Measurements from ENCODE around the gene GAS5.
"Not testable (repeated sequence)": the region's sequence is repeated elsewhere in the genome, so short reads cannot be mapped to it uniquely, and the experiment has no call there.

Gene GAS5

GRCh38 chr1:173867753-173868265 is at the start of gene GAS5:
GAS5 (minus strand) TSS chr1:173867989.
- peak; percentile 99 for DNase-seq (ENCODE audit: low read depth in 2 of 2)

DNA sequence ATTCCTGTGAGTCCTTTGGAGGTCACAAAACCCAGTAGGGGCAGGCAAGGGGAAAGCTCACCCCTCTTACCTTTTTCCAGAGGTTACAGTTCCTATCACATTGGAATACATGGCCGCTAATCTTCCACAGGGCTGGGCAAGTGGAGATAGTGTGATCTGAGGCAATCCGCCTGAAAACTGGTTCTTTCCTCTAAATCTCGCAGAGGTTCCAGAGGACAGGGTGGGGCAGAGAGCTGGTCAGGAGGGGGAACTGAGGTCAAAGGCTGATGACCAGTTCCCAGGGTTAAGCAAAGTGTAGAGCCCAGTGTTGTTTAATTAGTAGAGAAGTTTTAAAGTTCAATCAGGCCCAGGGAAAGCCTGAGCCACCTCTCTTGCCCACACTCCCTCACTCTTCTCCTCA is 49.4 kb upstream of the GAS5 start, which contains the start of gene SERPINC1:
Gene SERPINC1 (minus strand): TSS at position 179 of the 400 bp plus-strand sequence. CDS start 68 bp downstream, at position 111.
- DNase-seq (ENCODE audit: low read depth in 2 of 2) = no peak

- no peak for DNase-seq (ENCODE audit: low read depth in 2 of 2)
Observed at GRCh38 chr1:173916667-173917066, 48.9 kb upstream of the GAS5 start.

DNA sequence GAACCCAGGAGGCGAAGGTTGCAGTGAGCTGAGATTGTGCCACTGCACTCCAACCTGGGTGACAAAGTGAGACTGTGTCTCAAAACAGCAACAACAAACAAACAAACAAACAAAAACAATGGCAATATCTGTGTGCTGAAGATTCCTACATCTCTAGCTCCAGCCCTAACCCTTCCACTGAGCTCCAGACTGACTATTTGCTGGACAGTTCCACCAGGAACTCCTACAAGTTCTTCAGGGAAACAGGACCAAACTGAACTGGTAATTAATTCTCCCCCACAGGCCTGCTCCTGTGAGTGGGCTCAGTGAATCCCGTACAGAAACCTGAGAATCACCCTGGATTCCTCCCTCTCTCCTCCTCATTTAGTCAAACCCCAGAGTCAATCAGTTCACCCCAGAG is 47.8 kb upstream of the GAS5 start:
- no peak for DNase-seq (ENCODE audit: low read depth in 2 of 2)

DNA sequence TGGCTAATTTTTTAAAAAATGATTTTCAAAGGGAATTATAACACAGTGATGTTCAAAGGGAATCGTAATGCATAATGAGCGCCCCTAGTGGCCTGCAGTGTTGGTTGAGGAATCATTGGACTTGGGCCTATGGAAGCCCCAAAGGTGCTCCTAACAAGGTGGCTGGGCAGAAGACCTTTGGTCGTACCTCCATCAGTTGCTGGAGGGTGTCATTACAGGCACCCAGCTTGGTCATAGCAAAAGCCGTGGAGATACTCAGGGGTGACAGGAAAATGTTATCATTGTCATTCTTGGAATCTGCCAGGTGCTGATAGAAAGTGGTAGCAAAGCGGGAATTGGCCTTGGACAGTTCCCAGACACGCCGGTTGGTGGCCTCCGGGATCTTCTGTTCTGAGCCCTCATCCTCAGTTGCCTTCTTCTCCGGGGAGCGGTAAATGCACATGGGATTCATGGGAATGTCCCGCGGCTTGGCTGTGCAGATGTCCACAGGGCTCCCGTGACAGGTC is 46.6 kb upstream of the GAS5 start:
- no peak for DNase-seq (ENCODE audit: low read depth in 2 of 2)

- no peak for DNase-seq (ENCODE audit: low read depth in 2 of 2)
Observed at GRCh38 chr1:173913111-173913510, 45.3 kb upstream of the GAS5 start.

- DNase-seq (ENCODE audit: low read depth in 2 of 2) = no peak
Observed at GRCh38 chr1:173903827-173904531, 36.2 kb upstream of the GAS5 start.

- no peak for DNase-seq (ENCODE audit: low read depth in 2 of 2)
Observed at GRCh38 chr1:173900992-173901391, 33.2 kb upstream of the GAS5 start.

DNA sequence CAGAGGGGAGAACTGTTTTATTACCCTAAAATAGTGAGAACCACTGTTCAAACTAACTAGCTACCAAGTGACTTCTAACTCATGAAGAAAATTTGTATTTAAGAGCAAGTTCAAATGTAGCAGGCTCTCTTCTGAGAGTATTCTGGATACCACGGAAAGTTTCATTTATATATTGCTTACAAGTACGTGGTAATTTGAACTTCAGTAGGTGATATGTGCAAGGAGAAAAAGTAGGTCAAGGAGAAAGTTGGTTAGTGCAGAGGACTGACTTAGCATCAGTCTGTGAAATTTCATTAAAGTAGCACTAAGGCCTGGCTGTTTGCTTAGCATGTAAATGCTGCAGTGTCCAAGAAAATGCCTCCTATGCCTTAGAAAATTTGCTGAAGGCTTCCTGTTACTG is 32.6 kb upstream of the GAS5 start:
- no peak for DNase-seq (ENCODE audit: low read depth in 2 of 2)

DNA sequence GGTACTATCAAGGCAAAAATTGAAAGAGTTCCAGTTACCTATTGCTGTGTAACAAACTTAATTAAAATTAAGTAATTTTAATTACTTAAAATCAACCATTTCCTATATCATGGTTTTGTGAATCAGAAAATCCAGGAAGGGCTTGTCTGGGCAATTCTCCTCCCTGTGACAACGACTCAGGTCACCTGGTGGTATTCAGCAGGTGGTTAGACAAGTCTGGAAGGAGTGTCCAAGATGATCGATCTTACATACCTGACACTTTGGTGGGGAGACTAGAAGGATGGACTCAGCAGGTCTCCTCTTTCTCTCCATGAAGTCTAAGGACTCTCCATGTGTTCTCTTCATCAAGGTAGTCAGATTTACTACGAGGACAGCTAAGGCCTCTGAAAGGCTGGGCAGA is 26.4 kb upstream of the GAS5 start:
- no peak for DNase-seq (ENCODE audit: low read depth in 2 of 2)

GRCh38 chr1:173893611-173894010 is 25.8 kb upstream of the GAS5 start:
- no peak for DNase-seq (ENCODE audit: low read depth in 2 of 2)

DNA sequence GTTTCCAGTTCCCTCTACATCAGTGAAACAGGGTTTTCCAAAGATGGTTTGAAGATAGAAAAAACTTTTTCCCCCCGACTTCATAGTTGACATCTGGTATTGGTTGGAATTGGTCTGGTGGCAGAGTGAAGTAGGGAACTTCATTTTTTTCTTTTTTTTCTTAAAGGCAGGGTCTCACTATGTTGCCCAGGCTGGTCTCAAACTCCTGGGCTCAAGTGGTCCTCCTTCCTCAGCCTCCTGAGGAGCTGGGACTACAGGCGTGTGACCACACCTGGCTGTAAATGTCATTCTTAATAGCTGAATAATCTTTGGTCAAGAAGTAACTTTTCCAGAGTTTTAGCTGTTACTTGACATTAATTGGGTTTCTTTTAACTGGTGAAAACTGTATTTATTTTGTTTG is 22.1 kb upstream of the GAS5 start:
- DNase-seq (ENCODE audit: low read depth in 2 of 2) = no peak

GRCh38 chr1:173888749-173889148 is 21.0 kb upstream of the GAS5 start:
- DNase-seq (ENCODE audit: low read depth in 2 of 2) = no peak

GRCh38 chr1:173887627-173888026 is 19.8 kb upstream of the GAS5 start:
- DNase-seq (ENCODE audit: low read depth in 2 of 2) = no peak

DNA sequence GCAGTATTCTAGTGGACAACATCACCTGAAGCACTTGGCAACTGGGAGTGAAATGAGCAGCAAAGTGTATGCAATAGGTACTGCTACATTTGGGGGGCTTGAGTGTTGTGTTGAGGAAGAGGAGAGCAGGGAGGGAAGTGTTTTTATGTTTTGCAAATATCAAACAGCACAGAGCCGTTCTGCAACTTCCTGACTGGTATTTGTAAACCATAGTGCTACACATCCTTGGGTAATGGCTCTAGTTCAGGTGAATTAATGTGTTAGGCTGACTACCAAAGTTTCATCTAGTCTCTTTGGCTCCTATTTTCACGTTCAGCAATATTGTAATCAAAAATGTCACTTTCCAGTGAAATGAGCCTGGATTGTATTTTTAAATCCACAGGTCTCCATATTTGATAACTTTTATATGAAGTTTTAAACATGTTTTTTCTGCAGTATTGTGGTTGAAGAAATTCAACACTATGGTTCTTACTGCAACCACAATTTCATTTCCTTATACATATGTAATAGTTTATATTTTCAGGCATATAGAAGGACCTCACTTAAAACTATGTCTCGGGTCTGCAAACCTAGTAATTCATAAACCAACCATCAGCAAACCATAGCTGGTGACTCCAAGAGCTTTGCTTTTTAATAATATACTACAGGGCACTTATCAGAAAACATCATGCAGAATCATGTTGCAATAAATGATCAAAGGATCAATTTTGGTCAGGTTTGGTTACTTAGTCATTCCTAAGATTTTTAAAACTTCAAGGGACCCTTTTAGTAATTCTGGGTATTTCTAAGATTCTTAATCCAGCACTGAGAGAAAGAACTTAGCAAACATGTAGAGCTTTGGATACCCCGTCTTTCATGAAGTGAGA is 19.2 kb upstream of the GAS5 start:
- DNase-seq (ENCODE audit: low read depth in 2 of 2) = no peak

GRCh38 chr1:173884701-173885100 is 16.9 kb upstream of the GAS5 start:
- DNase-seq (ENCODE audit: low read depth in 2 of 2) = no peak

GRCh38 chr1:173881117-173881516 is 13.3 kb upstream of the GAS5 start:
- DNase-seq (ENCODE audit: low read depth in 2 of 2) = not testable (repeated sequence)

DNA sequence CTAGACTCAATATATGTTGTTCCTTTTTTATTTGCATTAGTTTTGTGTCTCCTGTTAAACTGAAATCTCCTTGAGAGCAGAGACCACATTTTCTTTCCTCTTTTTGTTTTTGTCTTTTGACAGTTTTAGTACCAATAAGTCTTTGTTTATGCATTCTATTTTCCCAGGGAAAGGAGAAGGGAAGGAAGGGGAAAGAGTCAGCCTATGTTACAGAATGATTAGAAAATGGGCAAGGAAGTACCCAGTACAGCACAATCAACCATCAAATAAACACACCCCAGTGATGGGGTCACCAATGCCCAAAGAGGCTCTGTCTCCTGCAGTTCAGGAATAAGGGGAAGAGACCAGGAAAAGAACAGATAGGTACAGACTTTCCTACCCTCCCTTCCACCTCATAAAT is 10.5 kb upstream of the GAS5 start:
- no peak for DNase-seq (ENCODE audit: low read depth in 2 of 2)

DNA sequence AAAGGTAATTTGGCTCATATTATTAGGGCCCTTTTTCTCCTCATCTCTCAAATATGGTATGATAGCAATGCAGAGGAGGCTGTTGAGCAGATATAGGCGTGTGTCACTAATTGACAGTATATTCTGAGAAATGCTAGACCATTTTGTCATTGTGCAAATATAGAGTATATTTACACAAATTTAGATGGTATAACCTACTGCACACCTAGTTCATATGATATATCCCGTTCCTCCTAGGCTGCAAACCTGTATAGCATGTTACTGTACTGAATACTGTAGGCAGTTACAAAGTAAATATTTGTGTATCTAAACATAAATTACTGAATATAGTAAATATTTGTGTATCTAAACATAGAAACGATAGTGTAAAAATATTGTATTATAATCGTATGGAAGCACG is 8.9 kb upstream of the GAS5 start:
- DNase-seq (ENCODE audit: low read depth in 2 of 2) = no peak

DNA sequence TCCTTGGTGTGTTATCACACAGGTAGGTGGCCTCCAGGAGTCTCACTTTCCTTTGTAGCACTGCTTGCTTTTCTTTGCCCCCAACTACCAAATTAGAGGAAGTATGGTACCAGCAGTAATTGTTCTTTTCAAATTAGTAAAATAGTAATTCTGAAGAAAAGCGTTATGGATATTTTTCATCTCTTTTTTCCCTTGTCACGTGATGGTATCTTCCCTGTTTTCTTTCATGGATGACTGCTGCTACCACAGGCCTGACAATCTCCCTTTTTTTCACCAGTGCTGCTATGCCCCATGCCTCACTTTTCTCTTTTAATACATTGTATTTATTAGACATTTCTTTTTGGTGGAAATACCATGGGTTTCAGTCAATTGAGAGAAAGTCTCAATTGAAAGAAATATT is 3.7 kb upstream of the GAS5 start:
- DNase-seq (ENCODE audit: low read depth in 2 of 2) = no peak

GRCh38 chr1:173871091-173871490 is 3.3 kb upstream of the GAS5 start:
- no peak for DNase-seq (ENCODE audit: low read depth in 2 of 2)

DNA sequence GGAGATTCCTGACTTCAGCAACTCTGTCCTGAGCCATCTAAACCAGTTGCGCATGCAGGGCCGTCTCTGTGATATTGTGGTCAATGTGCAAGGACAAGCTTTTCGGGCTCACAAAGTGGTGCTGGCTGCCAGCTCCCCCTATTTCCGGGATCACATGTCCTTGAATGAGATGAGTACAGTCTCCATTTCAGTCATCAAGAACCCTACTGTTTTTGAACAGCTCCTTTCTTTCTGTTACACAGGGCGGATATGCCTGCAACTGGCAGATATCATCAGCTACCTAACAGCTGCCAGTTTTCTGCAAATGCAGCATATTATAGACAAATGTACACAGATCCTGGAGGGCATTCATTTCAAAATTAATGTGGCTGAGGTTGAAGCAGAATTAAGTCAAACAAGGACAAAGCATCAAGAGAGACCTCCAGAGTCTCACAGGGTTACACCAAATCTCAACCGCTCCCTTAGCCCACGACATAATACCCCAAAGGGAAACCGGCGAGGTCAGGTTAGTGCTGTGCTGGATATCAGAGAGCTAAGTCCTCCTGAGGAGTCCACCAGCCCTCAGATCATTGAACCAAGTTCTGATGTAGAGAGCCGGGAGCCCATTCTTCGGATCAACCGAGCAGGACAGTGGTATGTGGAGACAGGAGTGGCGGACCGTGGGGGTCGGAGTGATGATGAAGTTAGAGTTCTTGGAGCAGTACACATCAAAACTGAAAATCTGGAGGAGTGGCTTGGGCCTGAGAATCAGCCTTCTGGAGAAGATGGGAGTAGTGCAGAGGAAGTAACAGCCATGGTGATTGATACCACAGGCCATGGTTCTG is 2.7 kb upstream of the GAS5 start:
- DNase-seq (ENCODE audit: low read depth in 2 of 2) = no peak
